Omental fat pad (tissue), 4 donors: ENCODE results near the gene ELFN2. TPM values are rescaled to one million over a fixed set of nuclear protein-coding genes. Genes with fewer than 3 reads are reported as not detected.

Source experiments
- ATAC-seq: fragments of 150-250 bp; one replicate; pipeline ENCODE4 v1.9.1; 2016; ENCODE audit warnings: mild to moderate bottlenecking, moderate library complexity; ENCODE audit not compliant: low FRiP score
- DNase-seq: peaks from one replicate; pipeline ENCODE4 v3.0.0-alpha.2; 2019; ENCODE audit warnings: low spot score
- CTCF ChIP-seq, 3 donors: fragments of 450-650 bp; IDR thresholded peaks; one replicate each; pipeline ENCODE4 v1.5.1; 2016 to 2017; ENCODE audit warnings: antibody characterized with exemption in 3 of 3, mild to moderate bottlenecking in 3 of 3, moderate library complexity in 2 of 3
- total RNA-seq, 4 donors: library from RNA; depleted of rRNA; stranded (reverse); fragments of >200 nt; gene quantifications; one replicate each; pipeline ENCODE4 v1.1.0, GENCODE V29; 2016

ELFN2 gene
- total RNA-seq, 4 donors from 2014 or later, result 0.32 TPM; not detected in 3

- DNase-seq (no peak), ATAC-seq (no peak)
- TF ChIP-seq CTCF (IDR thresholded peaks at IDR 0.05), result no peak
These were observed 6.4 kb downstream of the ELFN2 start for GRCh38 chr22:37420686-37421467.

- ATAC-seq (no peak), DNase-seq (no peak)
- no peak for TF ChIP-seq CTCF (IDR thresholded peaks at IDR 0.05)
These were observed 7.2 kb downstream of the ELFN2 start for GRCh38 chr22:37419969-37420685.

GRCh38 chr22:37419370-37419968 lies 7.8 kb downstream of the ELFN2 start:
- ATAC-seq (no peak), DNase-seq (no peak)
- no peak for TF ChIP-seq CTCF (IDR thresholded peaks at IDR 0.05)

GRCh38 chr22:37418627-37419369 lies 8.5 kb downstream of the ELFN2 start:
- DNase-seq (no peak), ATAC-seq (no peak)
- TF ChIP-seq CTCF (IDR thresholded peaks at IDR 0.05), result no peak

- no peak for TF ChIP-seq CTCF (IDR thresholded peaks at IDR 0.05)
- no peak for DNase-seq
- no peak for ATAC-seq
These were observed 9.5 kb downstream of the ELFN2 start for GRCh38 chr22:37417677-37418348.

GRCh38 chr22:37417264-37417663 lies 10.0 kb downstream of the ELFN2 start:
- ATAC-seq (no peak), DNase-seq (no peak)
- no peak for TF ChIP-seq CTCF (IDR thresholded peaks at IDR 0.05)
